GM13976 (cell line): ENCODE data around the gene GSTM3.
"Not testable (repeated sequence)": the region's sequence is repeated elsewhere in the genome, so short reads cannot be mapped to it uniquely, and the experiment has no call there.

Source experiments
- DNase-seq: peaks from one replicate; pipeline ENCODE4 v3.0.0; 2012; ENCODE audit warnings: low spot score
- CTCF ChIP-seq: IDR thresholded peaks from 2 replicates; pipeline ENCODE4 v1.5.1; 2012; ENCODE audit warnings: borderline replicate concordance, mild to moderate bottlenecking; ENCODE audit not compliant: insufficient read depth; ENCODE audit errors: extremely low read depth, missing control alignments, control extremely low read depth
- in situ Hi-C: fragments of 300-500 bp; cut with MboI; formaldehyde crosslinking; loops from one replicate; pipeline ENCODE4 v1.12.0; 2022; ENCODE audit warnings: low sequenced_read_pairs, mixed read lengths, inconsistent platforms; ENCODE audit not compliant: unreplicated experiment

GSTM3 gene

GRCh38 chr1:109761227-109762038 is 20.6 kb upstream of the GSTM3 start:
- DNase-seq: no peak
- no peak for TF ChIP-seq CTCF
- in situ Hi-C loops: no loop called here

GRCh38 chr1:109760581-109761226 is 19.9 kb upstream of the GSTM3 start:
- no peak for TF ChIP-seq CTCF
- DNase-seq: no peak
- in situ Hi-C loops: no loop called here

- no peak for TF ChIP-seq CTCF
- in situ Hi-C loops: no loop called here
- DNase-seq: peak; percentile 20
Measured at GRCh38 chr1:109759513-109760334, 18.9 kb upstream of the GSTM3 start.

GRCh38 chr1:109757936-109758786 is 17.3 kb upstream of the GSTM3 start:
- in situ Hi-C loops: no loop called here
- DNase-seq: no peak
- no peak for TF ChIP-seq CTCF

GRCh38 chr1:109756848-109757521 is 16.1 kb upstream of the GSTM3 start:
- DNase-seq: no peak
- no peak for TF ChIP-seq CTCF
- in situ Hi-C loops: no loop called here

- DNase-seq, in situ Hi-C loops: not testable (repeated sequence)
Measured at GRCh38 chr1:109756325-109756724, 15.5 kb upstream of the GSTM3 start.
